ACC112 (cell line): ENCODE measurements around the gene SLC12A6.

Source experiments
- H2AFZ ChIP-seq: fragments of 200-600 bp; sonication (generic); one replicate; pipeline ENCODE4 v1.6.0; 2017; ENCODE audit warnings: antibody characterized with exemption, low read length; ENCODE audit not compliant: unreplicated experiment
- H3K27ac ChIP-seq: fragments of 200-600 bp; sonication (generic); 2 replicates; pipeline ENCODE4 v1.5.1; 2014; ENCODE audit warnings: low read depth, mild to moderate bottlenecking, antibody characterized with exemption, low read length, moderate library complexity
- H3K27me3 ChIP-seq: fragments of 200-600 bp; sonication (generic); 2 replicates; pipeline ENCODE4 v1.6.1; 2014; ENCODE audit warnings: mild to moderate bottlenecking, antibody characterized with exemption, low read length, moderate library complexity, mixed read lengths; ENCODE audit not compliant: insufficient read depth
- H3K36me3 ChIP-seq: fragments of 200-600 bp; sonication (generic); 2 replicates; pipeline ENCODE4 v1.6.1; 2016; ENCODE audit warnings: mild to moderate bottlenecking, antibody characterized with exemption, low read length, moderate library complexity, mixed read lengths; ENCODE audit not compliant: insufficient read depth
- H3K4me1 ChIP-seq: fragments of 200-600 bp; sonication (generic); one replicate; pipeline ENCODE4 v1.6.1; 2016; ENCODE audit warnings: low read length, mixed read lengths; ENCODE audit not compliant: insufficient read depth, unreplicated experiment, control insufficient read depth
- H3K4me3 ChIP-seq: fragments of 200-600 bp; sonication (generic); 2 replicates; pipeline ENCODE4 v1.5.1; 2014; ENCODE audit warnings: mild to moderate bottlenecking, low read depth, low read length
- H3K79me2 ChIP-seq: fragments of 200-600 bp; sonication (generic); one replicate; pipeline ENCODE4 v1.6.0; 2016; ENCODE audit warnings: low read length; ENCODE audit not compliant: control insufficient read depth, unreplicated experiment, insufficient read depth

Gene SLC12A6

DNA sequence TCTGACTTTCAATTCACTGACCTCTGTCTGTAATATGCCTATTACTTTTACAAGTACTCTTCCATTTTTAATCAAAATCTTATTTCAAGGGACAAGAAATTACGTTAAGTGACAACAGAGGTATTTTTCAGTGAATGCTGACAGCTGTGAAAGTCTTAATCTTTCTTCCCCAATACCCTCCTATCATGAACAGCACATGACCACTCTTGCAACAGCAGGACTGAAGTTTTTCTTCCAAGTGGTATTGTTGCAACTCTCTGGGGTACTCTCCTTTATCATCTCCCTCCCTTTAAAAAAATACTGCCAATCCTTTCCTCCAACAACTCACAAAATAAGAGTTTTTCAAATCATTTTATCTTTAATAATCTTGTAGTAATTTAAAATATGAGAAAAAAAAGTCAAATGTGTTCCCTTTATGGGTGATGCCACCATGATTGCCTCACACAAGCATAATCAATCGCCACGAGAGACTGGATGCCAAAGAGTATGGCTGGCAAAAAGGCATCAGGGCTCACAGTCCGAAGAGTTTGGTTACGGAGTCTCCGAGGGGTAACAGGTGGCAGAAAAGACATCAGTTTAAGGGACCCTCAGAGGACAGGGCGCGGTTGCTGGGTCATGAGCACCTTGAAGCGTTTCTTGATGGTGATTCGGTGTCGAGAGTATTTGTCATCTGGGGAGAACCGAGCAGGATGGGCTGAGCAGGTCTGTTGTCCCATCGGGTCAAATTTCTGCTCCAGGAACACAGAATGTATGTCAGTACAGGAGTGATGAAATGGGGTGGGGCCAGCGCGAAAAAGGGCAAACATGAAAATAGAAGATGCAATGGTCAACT is 4.0 kb upstream of the SLC12A6 start:
- H3K36me3 ChIP-seq, result peaks cover 9% of the 10 kb centered on the region; the same call in 1 of the 2 replicates
- H3K79me2 ChIP-seq, result peaks cover 41% of the 10 kb centered on the region
- peak overlapping the region; percentile 79 for H3K4me3 ChIP-seq
- no peaks in the 10 kb centered on the region for H3K27me3 ChIP-seq
- no peak overlapping the region for H2AFZ ChIP-seq
- no peak overlapping the region for H3K27ac ChIP-seq
- peaks cover 33% of the 10 kb centered on the region for H3K4me1 ChIP-seq

GRCh38 chr15:34339946-34340345 is 2.4 kb upstream of the SLC12A6 start:
- Histone ChIP-seq H3K4me1 (peaks cover 47% of the 10 kb centered on the region), H3K27me3 (no peaks in the 10 kb centered on the region), H3K36me3 (peaks cover 9% of the 10 kb centered on the region; the same call in 1 of the 2 replicates), H3K4me3 (no peak overlapping the region), H3K79me2 (peaks cover 53% of the 10 kb centered on the region), H2AFZ (no peak overlapping the region), H3K27ac (peak overlapping the region; percentile 11; the same call in 1 of the 2 replicates)

- H3K27ac ChIP-seq, result 0 out of 2 replicates have a peak overlapping the region, but pooled peaks have one; percentile 31
- H2AFZ ChIP-seq, result no peak overlapping the region
- peaks cover 9% of the 10 kb centered on the region; the same call in 1 of the 2 replicates for H3K36me3 ChIP-seq
- H3K79me2 ChIP-seq, result peaks cover 57% of the 10 kb centered on the region
- H3K4me3 ChIP-seq, result peak overlapping the region; percentile 87; the same call in 1 of the 2 replicates
- H3K4me1 ChIP-seq, result peaks cover 60% of the 10 kb centered on the region
- H3K27me3 ChIP-seq, result no peaks in the 10 kb centered on the region
Observed at GRCh38 chr15:34338347-34338746, 766 bp upstream of the SLC12A6 start.

DNA sequence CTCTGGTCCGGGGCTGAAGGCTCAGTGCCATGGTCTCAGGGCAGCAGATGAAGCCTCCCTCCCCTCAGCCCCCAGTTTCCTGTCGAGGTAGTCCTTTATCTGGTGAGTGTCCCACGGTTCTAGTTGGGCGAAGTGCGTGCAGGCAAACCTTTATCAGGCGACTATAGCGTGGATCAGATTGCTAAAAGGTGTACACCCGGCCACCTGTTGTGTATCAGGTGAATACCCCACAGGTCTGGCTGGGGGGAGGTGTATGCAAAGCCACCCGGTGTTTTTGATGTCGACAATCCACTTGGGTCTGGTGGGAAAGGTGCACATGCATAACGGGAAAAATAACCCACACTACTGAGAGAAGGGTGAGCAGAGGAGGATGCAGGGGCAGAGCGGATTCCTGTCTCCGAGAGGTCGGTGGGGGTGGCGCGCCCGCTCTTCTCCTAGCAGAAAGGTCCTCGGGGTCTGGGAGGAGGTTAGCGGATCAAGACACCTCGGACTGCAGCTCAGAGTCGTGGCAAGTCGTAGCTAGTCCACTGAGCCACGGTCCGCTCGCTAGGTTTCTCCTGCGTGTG is 507 bp downstream of the SLC12A6 start:
- peak overlapping the region; percentile 82 for H2AFZ ChIP-seq
- H3K27me3 ChIP-seq, result no peaks in the 10 kb centered on the region
- no peak overlapping the region for H3K27ac ChIP-seq
- peaks cover 52% of the 10 kb centered on the region for H3K79me2 ChIP-seq
- peaks cover 60% of the 10 kb centered on the region for H3K4me1 ChIP-seq
- H3K36me3 ChIP-seq, result peaks cover 9% of the 10 kb centered on the region; the same call in 1 of the 2 replicates
- H3K4me3 ChIP-seq, result peak overlapping the region; percentile 87

GRCh38 chr15:34336231-34336990 is 1.2 kb downstream of the SLC12A6 start:
- Histone ChIP-seq H3K36me3 (peaks cover 9% of the 10 kb centered on the region; the same call in 1 of the 2 replicates), H3K4me1 (peaks cover 56% of the 10 kb centered on the region), H3K27me3 (no peaks in the 10 kb centered on the region), H3K4me3 (peak overlapping the region; percentile 87), H3K79me2 (peaks cover 46% of the 10 kb centered on the region), H2AFZ (no peak overlapping the region), H3K27ac (peak overlapping the region; percentile 90; the same call in 1 of the 2 replicates)

- H3K79me2 ChIP-seq, result peaks cover 40% of the 10 kb centered on the region
- peak overlapping the region; percentile 87 for H3K4me3 ChIP-seq
Observed at GRCh38 chr15:34335176-34336032, 2.2 kb downstream of the SLC12A6 start.

GRCh38 chr15:34334672-34335071 is 2.9 kb downstream of the SLC12A6 start:
- H3K4me1 ChIP-seq, result peaks cover 45% of the 10 kb centered on the region
- no peak overlapping the region for H2AFZ ChIP-seq
- H3K79me2 ChIP-seq, result peaks cover 33% of the 10 kb centered on the region
- peak overlapping the region; percentile 90 for H3K27ac ChIP-seq
- no peaks in the 10 kb centered on the region for H3K36me3 ChIP-seq
- H3K27me3 ChIP-seq, result no peaks in the 10 kb centered on the region
- peak overlapping the region; percentile 87 for H3K4me3 ChIP-seq

More at GRCh38 chr15:34335176-34336032, 2.2 kb downstream of the SLC12A6 start:
- Histone ChIP-seq H3K27ac (peak overlapping the region; percentile 90), H2AFZ (peak overlapping the region; percentile 96), H3K4me1 (peaks cover 52% of the 10 kb centered on the region), H3K27me3 (no peaks in the 10 kb centered on the region), H3K36me3 (peaks cover 5% of the 10 kb centered on the region; the same call in 1 of the 2 replicates)

DNA sequence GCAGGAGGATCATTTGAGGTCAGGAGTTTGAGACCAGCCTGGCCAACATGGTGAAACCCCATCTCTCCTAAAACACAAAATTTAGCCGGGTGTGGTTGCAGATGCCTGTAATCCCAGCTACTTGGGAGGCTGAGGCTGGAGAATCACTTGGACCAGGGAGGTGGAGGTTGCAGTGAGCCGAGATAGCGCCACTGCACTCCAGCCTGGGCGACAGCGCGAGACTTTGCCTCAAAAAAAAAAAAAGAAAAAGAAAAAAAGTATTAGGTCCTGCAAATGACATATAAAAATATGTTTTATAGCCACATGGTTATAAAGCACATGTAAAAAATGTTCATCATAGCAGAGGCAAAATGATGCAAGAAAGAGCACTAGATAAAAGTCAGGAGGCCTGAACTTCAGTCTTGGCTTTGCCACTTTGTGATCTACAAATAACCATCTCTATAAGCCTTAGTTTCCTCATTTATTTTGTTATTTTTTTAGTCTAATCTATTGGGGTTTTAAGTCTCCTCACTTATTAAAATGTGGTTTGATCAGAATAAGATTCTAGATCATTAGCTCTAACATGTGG is 4.9 kb downstream of the SLC12A6 start:
- Histone ChIP-seq H3K27ac (no peak overlapping the region), H3K27me3 (no peaks in the 10 kb centered on the region), H3K79me2 (peaks cover 23% of the 10 kb centered on the region), H3K4me3 (no peak overlapping the region), H3K4me1 (peaks cover 32% of the 10 kb centered on the region), H2AFZ (no peak overlapping the region), H3K36me3 (no peaks in the 10 kb centered on the region)

GRCh38 chr15:34331809-34332208 is 5.8 kb downstream of the SLC12A6 start:
- no peak overlapping the region for H3K27ac ChIP-seq
- no peak overlapping the region for H2AFZ ChIP-seq
- no peaks in the 10 kb centered on the region for H3K27me3 ChIP-seq
- peaks cover 20% of the 10 kb centered on the region for H3K79me2 ChIP-seq
- no peaks in the 10 kb centered on the region for H3K36me3 ChIP-seq
- H3K4me3 ChIP-seq, result no peak overlapping the region
- peaks cover 29% of the 10 kb centered on the region for H3K4me1 ChIP-seq
